Endothelial cell of umbilical vein (primary cell): ENCODE measurements around the gene LIMCH1. TPM values are rescaled to one million over a fixed set of nuclear protein-coding genes. Genes with fewer than 3 reads are reported as not detected.

Experiments used
- BruUV-seq: library from RNA; stranded (reverse); fragments of 400-500 nt; replicated peaks from 2 replicates; lab custom pipeline; 2021; lab: Mats Ljungman, UMichigan
- CTCF ChIA-PET: fragments of 300-600, 350-600 bp; sonication (Branson Sonifier 250); formaldehyde crosslinking; loops from one replicate; lab custom pipeline; 2021; ENCODE audit warnings: antibody characterized with exemption, inconsistent platforms; lab: Charles Lee
- POLR2A ChIA-PET: fragments of 300-600, 350-600 bp; sonication (Branson Sonifier 250); formaldehyde crosslinking; loops from one replicate; lab custom pipeline; 2021; ENCODE audit warnings: antibody characterized with exemption, inconsistent platforms; lab: Charles Lee
- DNase-seq: peaks from one replicate; pipeline ENCODE4 v3.0.0-alpha.2; 2011; ENCODE audit warnings: low read depth, low spot score
- FAIRE-seq: peaks from 2 replicates; lab custom pipeline; 2011; peaks lifted over from hg19 to GRCh38; lab: Jason Lieb, UNC
- H2AFZ ChIP-seq: 2 replicates; pipeline ENCODE4 v1.6.0; 2012; ENCODE audit warnings: low read depth, low read length, control low read depth, inconsistent platforms
- H3K27ac ChIP-seq: 2 replicates; pipeline ENCODE4 v1.5.1; 2011; ENCODE audit warnings: low read depth, mild to moderate bottlenecking, control low read depth, low read length, moderate library complexity; ENCODE audit not compliant: insufficient read depth
- H3K27me3 ChIP-seq, 2 experiments: 2 replicates each; pipeline versions ENCODE4 v1.6.0 to v1.6.1; 2011; ENCODE audit warnings: low read length in 2 of 2, mixed read lengths in 1 of 2; ENCODE audit not compliant: control insufficient read depth in 2 of 2, insufficient read depth in 2 of 2
- H3K36me3 ChIP-seq, 2 experiments: 2 replicates in 1 of 2; 3 replicates in 1 of 2; pipeline ENCODE4 v1.5.1; 2011; ENCODE audit warnings: low read length in 2 of 2, mild to moderate bottlenecking in 1 of 2, moderate library complexity in 1 of 2; ENCODE audit not compliant: control insufficient read depth in 2 of 2, insufficient read depth in 2 of 2; ENCODE audit errors: extremely low read depth in 1 of 2
- H3K4me1 ChIP-seq: 3 replicates; pipeline ENCODE4 v1.5.1; 2011; ENCODE audit warnings: mild to moderate bottlenecking, low read length; ENCODE audit not compliant: control insufficient read depth, insufficient read depth; ENCODE audit errors: extremely low read depth
- H3K4me2 ChIP-seq: 2 replicates; pipeline ENCODE4 v1.6.1; 2011; ENCODE audit warnings: low read length, control low read depth, mixed read lengths; ENCODE audit not compliant: insufficient read depth
- H3K4me3 ChIP-seq, 3 experiments: fragments of 200-600 bp in 1 of 3; sonication (generic), shearing (Covaris generic) in 1 of 3; replicated peaks in 1 of 3; 2 replicates each; pipeline ENCODE4 v1.5.1; 2011 to 2016; ENCODE audit warnings: control low read depth in 3 of 3, low read length in 3 of 3, mild to moderate bottlenecking in 2 of 3, inconsistent platforms in 1 of 3, low read depth in 1 of 3, moderate library complexity in 1 of 3; ENCODE audit not compliant: insufficient read depth in 1 of 3
- H3K79me2 ChIP-seq: 2 replicates; pipeline ENCODE4 v1.6.0; 2012; ENCODE audit warnings: low read length, inconsistent platforms; ENCODE audit not compliant: control insufficient read depth, insufficient read depth
- H3K9ac ChIP-seq: replicated peaks from 2 replicates; pipeline ENCODE3; 2011; ENCODE audit warnings: low read length, control low read depth; ENCODE audit not compliant: insufficient read depth; ENCODE audit errors: extremely low read depth
- H3K9me1 ChIP-seq: replicated peaks from 3 replicates; pipeline ENCODE4 v1.6.0; 2011; ENCODE audit warnings: mild to moderate bottlenecking, low read length; ENCODE audit not compliant: control insufficient read depth, insufficient read depth; ENCODE audit errors: extremely low read depth
- H3K9me3 ChIP-seq: replicated peaks from 2 replicates; pipeline ENCODE4 v1.5.1; 2012; ENCODE audit warnings: low read length, inconsistent platforms; ENCODE audit not compliant: control insufficient read depth, insufficient read depth
- H4K20me1 ChIP-seq: replicated peaks from 2 replicates; pipeline ENCODE3; 2011; ENCODE audit warnings: mild to moderate bottlenecking, low read length; ENCODE audit not compliant: control insufficient read depth, insufficient read depth; ENCODE audit errors: extremely low read depth
- FOS ChIP-seq: IDR thresholded peaks from 2 replicates; pipeline ENCODE4 v1.6.1; 2011; ENCODE audit warnings: mild to moderate bottlenecking, low read length, moderate library complexity, borderline replicate concordance; ENCODE audit not compliant: insufficient read depth
- GATA2 ChIP-seq: IDR thresholded peaks from 2 replicates; pipeline ENCODE4 v1.7.0; 2011; ENCODE audit warnings: low read depth, mild to moderate bottlenecking, moderate library complexity, mixed read lengths, low read length; ENCODE audit not compliant: insufficient read length, insufficient read depth
- POLR2AphosphoS5 ChIP-seq: IDR thresholded peaks from 2 replicates; pipeline ENCODE4 v1.6.1; 2012; ENCODE audit warnings: low read depth, mild to moderate bottlenecking, control low read depth, low read length, moderate library complexity; ENCODE audit not compliant: insufficient read depth
- dilution Hi-C: fragments of 300-500 bp; cut with MboI; formaldehyde crosslinking; loops from one replicate; pipeline ENCODE4 v1.15.0; 2019; ENCODE audit warnings: low sequenced_read_pairs; ENCODE audit not compliant: extremely low pct_ligation_motif_present
- intact Hi-C: fragments of 100-400 bp; cut with micrococcal nuclease; formaldehyde crosslinking; loops from one replicate; pipeline ENCODE4 v1.10.0; 2022
- polyA plus RNA-seq, 4 experiments: library from polyadenylated mRNA; depleted of rRNA in 3 of 4; stranded (reverse) in 3 of 4; unstranded in 1 of 4; fragments of >200 nt; gene quantifications; 2 replicates each; pipeline versions ENCODE4 v1.2.1 to v1.2.3, GENCODE V29; 2011 to 2012; ENCODE audit warnings: missing spikeins in 1 of 4
- total RNA-seq: library from RNA; stranded (reverse); gene quantifications from 2 replicates; pipeline ENCODE4 v1.2.3, GENCODE V29; 2021

LIMCH1 gene
- total and polyA plus RNA-seq, 2 donors (not counting 3 experiments of a cell fraction or from before 2014, with no cell fraction given) = 14.3 to 32.8 TPM

DNA sequence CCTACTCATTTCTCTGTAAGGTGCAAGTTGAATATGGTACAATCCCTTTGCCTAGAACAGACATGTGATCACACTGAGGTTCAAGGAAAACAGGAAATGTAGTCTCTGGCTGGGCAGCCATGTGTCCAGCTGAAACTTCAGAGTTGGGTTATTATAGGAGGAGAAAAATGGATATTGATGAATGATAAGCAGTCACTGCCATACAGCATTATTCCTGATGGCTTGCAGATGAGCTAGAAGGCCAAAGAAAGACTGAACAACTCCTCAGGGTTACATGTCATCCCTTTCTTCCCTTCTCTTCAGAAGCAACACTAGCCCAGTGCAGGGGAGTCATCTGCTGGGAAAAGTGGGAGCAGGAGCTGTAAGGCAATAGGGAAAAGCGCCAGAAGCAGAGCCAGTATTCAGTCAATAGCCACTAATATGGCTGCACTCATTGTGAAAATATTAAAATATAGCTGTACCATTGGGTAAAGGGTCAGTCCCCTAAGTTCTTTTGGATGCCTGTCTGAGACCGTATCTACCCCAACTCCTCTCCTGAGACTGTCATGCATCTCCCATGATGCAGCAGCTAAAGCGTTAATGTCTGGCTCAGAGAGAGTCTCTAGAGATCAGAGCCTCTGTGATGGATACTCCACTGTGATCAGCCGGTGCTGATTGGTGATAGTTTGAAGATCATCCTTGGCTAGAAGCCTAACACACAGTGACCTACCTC is 190.1 kb downstream of the LIMCH1 start:
- H3K27me3 ChIP-seq = peaks cover 7 to 22% of the 10 kb centered on the region in 2 experiments
- no peaks in the 10 kb centered on the region for H3K36me3 ChIP-seq
- H3K4me1 ChIP-seq = no peaks in the 10 kb centered on the region
- H3K9ac ChIP-seq = no peak overlapping the region
- intact Hi-C loops (no loop called here), dilution Hi-C loops (no loop called here)
- H3K79me2 ChIP-seq = no peaks in the 10 kb centered on the region
- no peak overlapping the region for H3K4me3 ChIP-seq
- H2AFZ ChIP-seq = no peak overlapping the region
- CTCF ChIA-PET = no interaction called here
- FAIRE-seq (no peak), DNase-seq (no peak)
- H3K4me2 ChIP-seq = no peak overlapping the region
- no peak for TF ChIP-seq POLR2AphosphoS5
- no TSS peak for BruUV-seq
- POLR2A ChIA-PET = no interaction called here
- no peak overlapping the region for H3K27ac ChIP-seq
- no peaks in the 10 kb centered on the region for H3K9me1 ChIP-seq
- H3K9me3 ChIP-seq = no peaks in the 10 kb centered on the region
- H4K20me1 ChIP-seq = no peaks in the 10 kb centered on the region

DNA sequence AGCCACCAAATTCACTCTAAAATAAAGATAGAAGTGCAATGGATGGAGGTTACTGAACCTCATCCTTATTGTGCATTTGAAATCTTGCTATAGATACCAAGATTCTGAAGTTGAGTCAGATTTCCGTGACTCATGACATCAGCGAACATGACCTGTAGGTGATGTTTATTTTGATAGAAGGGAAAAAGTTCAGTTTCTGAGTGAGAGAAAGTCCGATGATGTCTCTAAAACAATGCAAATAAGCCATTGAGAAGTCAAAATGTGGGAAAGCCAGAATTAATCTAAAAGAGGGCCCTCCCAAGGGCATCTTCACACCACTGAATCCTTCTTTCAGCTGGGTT is 190.6 kb downstream of the LIMCH1 start:
- no TSS peak for BruUV-seq
- Histone ChIP-seq H3K79me2 (no peaks in the 10 kb centered on the region), H3K9ac (no peak overlapping the region), H3K4me3 (no peak overlapping the region), H3K36me3 (no peaks in the 10 kb centered on the region), H3K4me2 (no peak overlapping the region), H3K9me3 (no peaks in the 10 kb centered on the region), H3K4me1 (no peaks in the 10 kb centered on the region), H2AFZ (no peak overlapping the region), H3K27ac (no peak overlapping the region), H3K9me1 (no peaks in the 10 kb centered on the region), H4K20me1 (no peaks in the 10 kb centered on the region), H3K27me3 (peaks cover 7 to 25% of the 10 kb centered on the region in 2 experiments)
- TF ChIP-seq GATA2 (no peak), FOS (peak; percentile 21)
- ChIA-PET POLR2A (no interaction called here), CTCF (no interaction called here)
- dilution Hi-C loops (no loop called here), intact Hi-C loops (no loop called here)
- DNase-seq (no peak), FAIRE-seq (no peak)
